WTC11 (cell line): ENCODE data around the gene ZNF581.

Experiments used
- ATF1 ChIP-seq: sonication (generic); formaldehyde crosslinking; IDR thresholded peaks from 2 replicates; pipeline ENCODE4 v1.8.1; 2023; ENCODE audit warnings: mild to moderate bottlenecking, moderate library complexity, missing genetic modification reagents
- CBFB ChIP-seq: sonication (generic); formaldehyde crosslinking; IDR thresholded peaks from 2 replicates; pipeline ENCODE4 v1.8.1; 2022; ENCODE audit warnings: mild to moderate bottlenecking, low read depth, missing genetic modification reagents
- CREB1 ChIP-seq: sonication (generic); formaldehyde crosslinking; IDR thresholded peaks from 2 replicates; pipeline ENCODE4 v1.8.0; 2023; ENCODE audit warnings: mild to moderate bottlenecking, missing genetic modification reagents
- CREM ChIP-seq: sonication (generic); formaldehyde crosslinking; IDR thresholded peaks from 2 replicates; pipeline ENCODE4 v1.8.1; 2022; ENCODE audit warnings: mild to moderate bottlenecking, missing genetic modification reagents, moderate library complexity
- FOXK1 ChIP-seq: sonication (generic); formaldehyde crosslinking; IDR thresholded peaks from 2 replicates; pipeline ENCODE4 v1.8.0; 2022; ENCODE audit warnings: mild to moderate bottlenecking, moderate library complexity, missing genetic modification reagents
- RORB ChIP-seq: fragments of 250-450 bp; sonication (Bioruptor Pico); IDR thresholded peaks from 2 replicates; pipeline ENCODE4 v1.9.0; 2021; ENCODE audit warnings: mild to moderate bottlenecking
- TF ChIP-seq, protein P1 (sequence below): sonication (generic); formaldehyde crosslinking; IDR thresholded peaks from 2 replicates; pipeline ENCODE4 v1.8.1; 2022; ENCODE audit warnings: mild to moderate bottlenecking, missing genetic modification reagents, moderate library complexity, borderline replicate concordance
- TF ChIP-seq, protein P2 (sequence below): fragments of 200-600 bp; IDR thresholded peaks from 2 replicates; pipeline ENCODE4 v1.8.0; 2022; ENCODE audit warnings: antibody characterized with exemption
- TF ChIP-seq, protein P3 (sequence below): sonication (generic); formaldehyde crosslinking; IDR thresholded peaks from 2 replicates; pipeline ENCODE4 v1.8.0; 2022; ENCODE audit warnings: mild to moderate bottlenecking, missing genetic modification reagents
- TF ChIP-seq, protein P4 (sequence below): fragments of 250-450 bp; sonication (Bioruptor Pico); conservative IDR thresholded peaks from 2 replicates; pipeline ENCODE4 v1.9.0; 2021; ENCODE audit warnings: mild to moderate bottlenecking
- TF ChIP-seq, protein P5 (sequence below): sonication (generic); formaldehyde crosslinking; IDR thresholded peaks from 2 replicates; pipeline ENCODE4 v1.8.1; 2023; ENCODE audit warnings: mild to moderate bottlenecking, moderate library complexity, missing genetic modification reagents
- TF ChIP-seq, protein P6 (sequence below): sonication (generic); formaldehyde crosslinking; IDR thresholded peaks from 2 replicates; pipeline ENCODE4 v1.8.0; 2022; ENCODE audit warnings: mild to moderate bottlenecking, missing genetic modification reagents

DNA sequence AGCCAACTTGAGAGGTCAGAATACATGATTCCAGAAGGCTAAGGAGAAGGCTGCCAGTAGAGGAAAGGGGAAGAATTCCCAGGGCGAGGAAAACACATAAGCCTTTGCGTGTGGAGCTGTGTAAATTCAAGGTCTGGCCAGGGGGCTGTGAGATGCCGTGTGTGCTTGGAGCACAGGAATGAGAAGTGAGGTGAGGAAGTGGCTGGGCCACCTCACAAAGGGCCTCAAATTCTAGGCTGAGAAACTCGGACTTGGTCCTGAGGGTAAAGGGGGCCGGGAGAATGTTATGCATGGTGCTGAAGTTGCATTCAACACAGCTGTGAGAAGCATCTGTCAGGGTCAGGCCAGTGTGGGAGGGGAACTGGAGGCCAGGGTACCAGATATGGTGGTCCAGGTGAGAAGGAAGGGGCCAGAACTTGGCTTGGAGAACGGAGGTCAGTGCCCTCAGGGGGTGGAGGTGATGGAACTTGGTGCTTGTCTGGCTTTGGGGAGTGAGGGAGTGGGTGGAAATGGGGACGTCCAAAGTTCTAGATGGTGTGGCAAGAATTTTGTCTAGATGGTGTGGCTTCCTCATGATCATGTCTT is 7.5 kb upstream of the ZNF581 start:
- TF ChIP-seq, protein P1, sequence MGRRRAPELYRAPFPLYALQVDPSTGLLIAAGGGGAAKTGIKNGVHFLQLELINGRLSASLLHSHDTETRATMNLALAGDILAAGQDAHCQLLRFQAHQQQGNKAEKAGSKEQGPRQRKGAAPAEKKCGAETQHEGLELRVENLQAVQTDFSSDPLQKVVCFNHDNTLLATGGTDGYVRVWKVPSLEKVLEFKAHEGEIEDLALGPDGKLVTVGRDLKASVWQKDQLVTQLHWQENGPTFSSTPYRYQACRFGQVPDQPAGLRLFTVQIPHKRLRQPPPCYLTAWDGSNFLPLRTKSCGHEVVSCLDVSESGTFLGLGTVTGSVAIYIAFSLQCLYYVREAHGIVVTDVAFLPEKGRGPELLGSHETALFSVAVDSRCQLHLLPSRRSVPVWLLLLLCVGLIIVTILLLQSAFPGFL: no peak
- TF ChIP-seq, protein P2, sequence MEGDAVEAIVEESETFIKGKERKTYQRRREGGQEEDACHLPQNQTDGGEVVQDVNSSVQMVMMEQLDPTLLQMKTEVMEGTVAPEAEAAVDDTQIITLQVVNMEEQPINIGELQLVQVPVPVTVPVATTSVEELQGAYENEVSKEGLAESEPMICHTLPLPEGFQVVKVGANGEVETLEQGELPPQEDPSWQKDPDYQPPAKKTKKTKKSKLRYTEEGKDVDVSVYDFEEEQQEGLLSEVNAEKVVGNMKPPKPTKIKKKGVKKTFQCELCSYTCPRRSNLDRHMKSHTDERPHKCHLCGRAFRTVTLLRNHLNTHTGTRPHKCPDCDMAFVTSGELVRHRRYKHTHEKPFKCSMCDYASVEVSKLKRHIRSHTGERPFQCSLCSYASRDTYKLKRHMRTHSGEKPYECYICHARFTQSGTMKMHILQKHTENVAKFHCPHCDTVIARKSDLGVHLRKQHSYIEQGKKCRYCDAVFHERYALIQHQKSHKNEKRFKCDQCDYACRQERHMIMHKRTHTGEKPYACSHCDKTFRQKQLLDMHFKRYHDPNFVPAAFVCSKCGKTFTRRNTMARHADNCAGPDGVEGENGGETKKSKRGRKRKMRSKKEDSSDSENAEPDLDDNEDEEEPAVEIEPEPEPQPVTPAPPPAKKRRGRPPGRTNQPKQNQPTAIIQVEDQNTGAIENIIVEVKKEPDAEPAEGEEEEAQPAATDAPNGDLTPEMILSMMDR: no peak
- TF ChIP-seq ATF1 (CRISPR knock-in tag) (no peak), RORB (CRISPR knock-in tag) (no peak), CREM (CRISPR knock-in tag) (no peak), CREB1 (CRISPR knock-in tag) (no peak), FOXK1 (CRISPR knock-in tag) (no peak), CBFB (CRISPR knock-in tag) (no peak)
- TF ChIP-seq, protein P3, sequence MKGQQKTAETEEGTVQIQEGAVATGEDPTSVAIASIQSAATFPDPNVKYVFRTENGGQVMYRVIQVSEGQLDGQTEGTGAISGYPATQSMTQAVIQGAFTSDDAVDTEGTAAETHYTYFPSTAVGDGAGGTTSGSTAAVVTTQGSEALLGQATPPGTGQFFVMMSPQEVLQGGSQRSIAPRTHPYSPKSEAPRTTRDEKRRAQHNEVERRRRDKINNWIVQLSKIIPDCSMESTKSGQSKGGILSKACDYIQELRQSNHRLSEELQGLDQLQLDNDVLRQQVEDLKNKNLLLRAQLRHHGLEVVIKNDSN: no peak
- TF ChIP-seq, protein P4, sequence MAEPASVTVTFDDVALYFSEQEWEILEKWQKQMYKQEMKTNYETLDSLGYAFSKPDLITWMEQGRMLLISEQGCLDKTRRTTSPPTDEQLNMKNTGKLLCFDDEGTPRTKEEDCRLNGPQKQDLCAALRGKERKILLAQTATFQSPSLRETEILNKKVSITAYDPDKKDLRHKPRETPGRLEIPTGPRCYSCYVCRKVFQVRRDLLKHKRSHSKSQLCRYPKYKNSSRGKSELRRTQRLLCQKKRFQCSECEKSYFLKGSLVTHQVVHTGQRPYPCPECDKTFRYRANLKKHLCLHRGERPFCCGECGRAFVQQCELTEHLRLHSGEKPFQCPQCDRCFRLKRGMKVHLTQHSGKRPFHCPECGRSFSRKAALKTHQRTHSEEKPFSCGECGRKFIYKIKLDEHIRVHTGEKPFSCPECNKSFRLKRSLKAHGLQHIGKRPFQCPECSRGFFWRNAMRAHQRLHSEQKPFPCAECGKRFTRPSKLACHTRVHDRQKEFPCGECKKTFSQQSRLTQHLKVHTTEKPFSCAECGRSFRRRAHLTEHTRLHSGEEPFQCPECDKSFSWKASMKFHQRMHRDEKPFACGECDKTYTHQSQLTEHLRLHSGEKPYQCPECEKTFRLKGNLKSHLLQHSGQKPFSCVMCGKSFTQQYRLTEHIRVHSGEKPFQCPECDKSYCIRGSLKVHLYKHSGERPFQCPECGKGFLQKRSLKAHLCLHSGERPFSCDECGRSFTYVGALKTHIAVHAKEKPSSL: no peak
- TF ChIP-seq, protein P5, sequence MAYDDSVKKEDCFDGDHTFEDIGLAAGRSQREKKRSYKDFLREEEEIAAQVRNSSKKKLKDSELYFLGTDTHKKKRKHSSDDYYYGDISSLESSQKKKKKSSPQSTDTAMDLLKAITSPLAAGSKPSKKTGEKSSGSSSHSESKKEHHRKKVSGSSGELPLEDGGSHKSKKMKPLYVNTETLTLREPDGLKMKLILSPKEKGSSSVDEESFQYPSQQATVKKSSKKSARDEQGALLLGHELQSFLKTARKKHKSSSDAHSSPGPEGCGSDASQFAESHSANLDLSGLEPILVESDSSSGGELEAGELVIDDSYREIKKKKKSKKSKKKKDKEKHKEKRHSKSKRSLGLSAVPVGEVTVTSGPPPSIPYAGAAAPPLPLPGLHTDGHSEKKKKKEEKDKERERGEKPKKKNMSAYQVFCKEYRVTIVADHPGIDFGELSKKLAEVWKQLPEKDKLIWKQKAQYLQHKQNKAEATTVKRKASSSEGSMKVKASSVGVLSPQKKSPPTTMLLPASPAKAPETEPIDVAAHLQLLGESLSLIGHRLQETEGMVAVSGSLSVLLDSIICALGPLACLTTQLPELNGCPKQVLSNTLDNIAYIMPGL (CRISPR knock-in tag): no peak
- TF ChIP-seq, protein P6, sequence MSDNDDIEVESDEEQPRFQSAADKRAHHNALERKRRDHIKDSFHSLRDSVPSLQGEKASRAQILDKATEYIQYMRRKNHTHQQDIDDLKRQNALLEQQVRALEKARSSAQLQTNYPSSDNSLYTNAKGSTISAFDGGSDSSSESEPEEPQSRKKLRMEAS: no peak
